ENCODE data around the gene IL20RA.
"Not testable (repeated sequence)": the region's sequence is repeated elsewhere in the genome, so short reads cannot be mapped to it uniquely, and the experiment has no call there.

Gene IL20RA

GRCh38 chr6:137002505-137002904 lies 42.3 kb downstream of the IL20RA start:
- no peak for FAIRE-seq

GRCh38 chr6:137001977-137002302 lies 42.8 kb downstream of the IL20RA start:
- no peak for FAIRE-seq

GRCh38 chr6:137001299-137001976 lies 43.3 kb downstream of the IL20RA start:
- FAIRE-seq = no peak

GRCh38 chr6:137000825-137001224 lies 43.9 kb downstream of the IL20RA start:
- FAIRE-seq = no peak

GRCh38 chr6:136995521-136995920 lies 49.2 kb downstream of the IL20RA start:
- no peak for FAIRE-seq

- no peak for FAIRE-seq
Measured at GRCh38 chr6:136994782-136995181, 50.0 kb downstream of the IL20RA start.

- no peak for FAIRE-seq
Measured at GRCh38 chr6:136992113-136992512, 52.7 kb downstream of the IL20RA start.

- FAIRE-seq = no peak
Measured at GRCh38 chr6:136991646-136992045, 53.1 kb downstream of the IL20RA start.

GRCh38 chr6:136990754-136991153 lies 54.0 kb downstream of the IL20RA start:
- no peak for FAIRE-seq

- no peak for FAIRE-seq
Measured at GRCh38 chr6:136990242-136990578, 54.6 kb downstream of the IL20RA start.

GRCh38 chr6:136989571-136990241 lies 55.1 kb downstream of the IL20RA start:
- FAIRE-seq = no peak

GRCh38 chr6:136987526-136987925 lies 57.2 kb downstream of the IL20RA start:
- FAIRE-seq = no peak

- FAIRE-seq = no peak
Measured at GRCh38 chr6:136985502-136985901, 59.3 kb downstream of the IL20RA start.

- FAIRE-seq = no peak
Measured at GRCh38 chr6:136984578-136984977, 60.2 kb downstream of the IL20RA start.

- FAIRE-seq = no peak
Measured at GRCh38 chr6:136983687-136984086, 61.1 kb downstream of the IL20RA start.

GRCh38 chr6:136982928-136983327 lies 61.8 kb downstream of the IL20RA start:
- no peak for FAIRE-seq

- FAIRE-seq = no peak
Measured at GRCh38 chr6:136980070-136980469, 64.7 kb downstream of the IL20RA start.

- no peak for FAIRE-seq
Measured at GRCh38 chr6:136979206-136979605, 65.6 kb downstream of the IL20RA start.

- FAIRE-seq = no peak
Measured at GRCh38 chr6:136977075-136977474, 67.7 kb downstream of the IL20RA start.

- no peak for FAIRE-seq
Measured at GRCh38 chr6:136975089-136975715, 69.6 kb downstream of the IL20RA start.

GRCh38 chr6:136973781-136974180 lies 71.0 kb downstream of the IL20RA start:
- not testable (repeated sequence) for FAIRE-seq

GRCh38 chr6:136971609-136972008 lies 73.2 kb downstream of the IL20RA start:
- FAIRE-seq = no peak

GRCh38 chr6:136969930-136970329 lies 74.8 kb downstream of the IL20RA start:
- no peak for FAIRE-seq

GRCh38 chr6:136969433-136969832 lies 75.3 kb downstream of the IL20RA start:
- no peak for FAIRE-seq

- no peak for FAIRE-seq
Measured at GRCh38 chr6:136968837-136969236, 75.9 kb downstream of the IL20RA start.
